ENCODE data around the gene IFT25. TPM values are rescaled to one million over a fixed set of nuclear protein-coding genes. Genes with fewer than 3 reads are reported as not detected.

Gene IFT25
- total and polyA plus RNA-seq, 2 of the 13 experiments (the other 11 are each of a cell fraction or from before 2014, with no cell fraction given), result 19.7 to 48.0 TPM

DNA sequence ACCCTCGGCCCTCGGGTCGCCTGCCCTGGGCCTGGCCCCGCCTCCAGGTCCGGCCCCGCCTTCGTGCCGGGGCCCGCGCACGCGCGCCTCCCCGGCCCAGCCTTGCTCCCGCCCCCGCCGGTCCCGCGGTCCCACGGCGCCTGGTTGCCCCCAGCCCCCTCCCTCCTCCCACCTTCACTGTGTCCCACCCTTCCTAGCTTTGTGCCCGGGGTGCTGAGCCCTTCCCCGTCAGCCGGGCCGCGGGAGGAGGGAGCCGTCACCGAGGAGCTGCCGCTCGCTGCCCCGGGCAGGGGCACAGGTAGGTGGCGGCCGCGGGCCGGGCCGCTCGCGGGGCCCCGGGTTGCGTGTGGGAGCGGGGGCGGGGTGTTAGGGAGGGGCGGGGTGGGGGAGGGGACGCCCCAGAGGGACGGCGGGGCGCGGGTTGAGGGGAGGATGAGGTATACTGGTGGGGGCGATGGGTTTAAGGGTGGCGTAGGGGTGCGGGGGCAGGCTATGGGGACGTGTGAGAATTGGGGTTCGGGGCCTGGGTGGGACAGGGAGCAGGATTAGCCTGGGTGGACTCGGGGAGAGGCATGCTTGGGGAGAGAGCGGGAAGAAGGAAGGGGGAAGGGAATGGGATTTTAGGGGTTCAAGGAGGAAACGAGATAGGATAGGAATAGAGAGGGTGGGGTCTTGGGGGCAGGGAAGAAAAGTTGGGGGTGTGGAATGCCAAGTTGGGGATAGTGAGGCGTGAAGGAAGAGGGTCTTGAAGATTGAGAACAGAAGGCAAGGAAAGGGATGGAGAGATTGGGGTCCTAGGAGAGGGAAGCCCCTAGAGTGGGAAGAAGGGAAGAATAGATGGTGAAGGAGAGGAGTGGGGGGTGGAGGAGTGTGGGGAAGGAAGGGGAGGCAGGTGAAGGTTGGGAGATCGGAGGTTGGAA is 1.0 kb upstream of the IFT25 start, which contains the start of gene LRRC42 (continued):
- TF ChIP-seq, protein P1, sequence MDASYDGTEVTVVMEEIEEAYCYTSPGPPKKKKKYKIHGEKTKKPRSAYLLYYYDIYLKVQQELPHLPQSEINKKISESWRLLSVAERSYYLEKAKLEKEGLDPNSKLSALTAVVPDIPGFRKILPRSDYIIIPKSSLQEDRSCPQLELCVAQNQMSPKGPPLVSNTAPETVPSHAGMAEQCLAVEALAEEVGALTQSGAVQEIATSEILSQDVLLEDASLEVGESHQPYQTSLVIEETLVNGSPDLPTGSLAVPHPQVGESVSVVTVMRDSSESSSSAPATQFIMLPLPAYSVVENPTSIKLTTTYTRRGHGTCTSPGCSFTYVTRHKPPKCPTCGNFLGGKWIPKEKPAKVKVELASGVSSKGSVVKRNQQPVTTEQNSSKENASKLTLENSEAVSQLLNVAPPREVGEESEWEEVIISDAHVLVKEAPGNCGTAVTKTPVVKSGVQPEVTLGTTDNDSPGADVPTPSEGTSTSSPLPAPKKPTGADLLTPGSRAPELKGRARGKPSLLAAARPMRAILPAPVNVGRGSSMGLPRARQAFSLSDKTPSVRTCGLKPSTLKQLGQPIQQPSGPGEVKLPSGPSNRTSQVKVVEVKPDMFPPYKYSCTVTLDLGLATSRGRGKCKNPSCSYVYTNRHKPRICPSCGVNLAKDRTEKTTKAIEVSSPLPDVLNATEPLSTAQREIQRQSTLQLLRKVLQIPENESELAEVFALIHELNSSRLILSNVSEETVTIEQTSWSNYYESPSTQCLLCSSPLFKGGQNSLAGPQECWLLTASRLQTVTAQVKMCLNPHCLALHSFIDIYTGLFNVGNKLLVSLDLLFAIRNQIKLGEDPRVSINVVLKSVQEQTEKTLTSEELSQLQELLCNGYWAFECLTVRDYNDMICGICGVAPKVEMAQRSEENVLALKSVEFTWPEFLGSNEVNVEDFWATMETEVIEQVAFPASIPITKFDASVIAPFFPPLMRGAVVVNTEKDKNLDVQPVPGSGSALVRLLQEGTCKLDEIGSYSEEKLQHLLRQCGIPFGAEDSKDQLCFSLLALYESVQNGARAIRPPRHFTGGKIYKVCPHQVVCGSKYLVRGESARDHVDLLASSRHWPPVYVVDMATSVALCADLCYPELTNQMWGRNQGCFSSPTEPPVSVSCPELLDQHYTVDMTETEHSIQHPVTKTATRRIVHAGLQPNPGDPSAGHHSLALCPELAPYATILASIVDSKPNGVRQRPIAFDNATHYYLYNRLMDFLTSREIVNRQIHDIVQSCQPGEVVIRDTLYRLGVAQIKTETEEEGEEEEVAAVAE (CRISPR knock-in tag; IDR thresholded peaks at IDR 0.05; ENCODE audit: borderline replicate concordance), result no peak
- TF ChIP-seq SP140L (CRISPR knock-in tag; IDR thresholded peaks at IDR 0.05; ENCODE audit: borderline replicate concordance) (no peak), SP4 (CRISPR knock-in tag; IDR thresholded peaks at IDR 0.05) (peak; percentile 24; the same call in 1 of the 2 replicates), FOXA3 (CRISPR knock-in tag; IDR thresholded peaks at IDR 0.05) (no peak), HOXA5 (CRISPR knock-in tag; IDR thresholded peaks at IDR 0.05) (no peak), ZNF816 (CRISPR knock-in tag; IDR thresholded peaks at IDR 0.05; ENCODE audit: borderline replicate concordance) (no peak), PCBP2 (optimal IDR thresholded peaks at IDR 0.05; ENCODE audit: low read depth, low read length, poor library complexity, severe bottlenecking) (peak; percentile 76), HCFC1 (IDR thresholded peaks at IDR 0.05; ENCODE audit: low read depth, low read length) (no peak), SP5 (CRISPR knock-in tag; IDR thresholded peaks at IDR 0.05; ENCODE audit: borderline replicate concordance, low read depth) (no peak), ZNF530 (CRISPR knock-in tag; IDR thresholded peaks at IDR 0.05; ENCODE audit: low read depth) (no peak), BORCS8-MEF2B (CRISPR knock-in tag; IDR thresholded peaks at IDR 0.05) (no peak), ATF1 (CRISPR knock-in tag; IDR thresholded peaks at IDR 0.05) (no peak), ZNF775 (CRISPR knock-in tag; IDR thresholded peaks at IDR 0.05; ENCODE audit: borderline replicate concordance) (no peak), SIN3B (IDR thresholded peaks at IDR 0.05; ENCODE audit: low read length) (no peak), POGZ (CRISPR knock-in tag; IDR thresholded peaks at IDR 0.05) (no peak), HOXA3 (CRISPR knock-in tag; IDR thresholded peaks at IDR 0.05) (no peak), MXD4 (CRISPR knock-in tag; IDR thresholded peaks at IDR 0.05) (no peak), TARDBP (CRISPR knock-in tag; IDR thresholded peaks at IDR 0.05) (no peak)
- TF ChIP-seq, protein P2, sequence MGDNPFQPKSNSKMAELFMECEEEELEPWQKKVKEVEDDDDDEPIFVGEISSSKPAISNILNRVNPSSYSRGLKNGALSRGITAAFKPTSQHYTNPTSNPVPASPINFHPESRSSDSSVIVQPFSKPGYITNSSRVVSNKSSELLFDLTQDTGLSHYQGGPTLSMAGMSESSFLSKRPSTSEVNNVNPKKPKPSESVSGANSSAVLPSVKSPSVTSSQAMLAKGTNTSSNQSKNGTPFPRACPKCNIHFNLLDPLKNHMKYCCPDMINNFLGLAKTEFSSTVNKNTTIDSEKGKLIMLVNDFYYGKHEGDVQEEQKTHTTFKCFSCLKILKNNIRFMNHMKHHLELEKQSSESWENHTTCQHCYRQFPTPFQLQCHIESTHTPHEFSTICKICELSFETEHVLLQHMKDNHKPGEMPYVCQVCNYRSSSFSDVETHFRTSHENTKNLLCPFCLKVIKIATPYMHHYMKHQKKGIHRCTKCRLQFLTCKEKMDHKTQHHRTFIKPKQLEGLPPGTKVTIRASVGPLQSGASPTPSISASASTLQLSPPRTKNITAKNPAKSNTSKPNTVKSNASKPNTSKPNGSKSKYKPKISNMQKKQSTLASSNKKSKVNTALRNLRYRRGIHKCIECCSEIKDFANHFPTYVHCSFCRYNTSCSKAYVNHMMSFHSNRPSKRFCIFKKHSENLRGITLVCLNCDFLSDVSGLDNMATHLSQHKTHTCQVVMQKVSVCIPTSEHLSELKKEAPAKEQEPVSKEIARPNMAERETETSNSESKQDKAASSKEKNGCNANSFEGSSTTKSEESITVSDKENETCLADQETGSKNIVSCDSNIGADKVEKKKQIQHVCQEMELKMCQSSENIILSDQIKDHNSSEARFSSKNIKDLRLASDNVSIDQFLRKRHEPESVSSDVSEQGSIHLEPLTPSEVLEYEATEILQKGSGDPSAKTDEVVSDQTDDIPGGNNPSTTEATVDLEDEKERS (CRISPR knock-in tag; IDR thresholded peaks at IDR 0.05), result no peak
- TF ChIP-seq, protein P3, sequence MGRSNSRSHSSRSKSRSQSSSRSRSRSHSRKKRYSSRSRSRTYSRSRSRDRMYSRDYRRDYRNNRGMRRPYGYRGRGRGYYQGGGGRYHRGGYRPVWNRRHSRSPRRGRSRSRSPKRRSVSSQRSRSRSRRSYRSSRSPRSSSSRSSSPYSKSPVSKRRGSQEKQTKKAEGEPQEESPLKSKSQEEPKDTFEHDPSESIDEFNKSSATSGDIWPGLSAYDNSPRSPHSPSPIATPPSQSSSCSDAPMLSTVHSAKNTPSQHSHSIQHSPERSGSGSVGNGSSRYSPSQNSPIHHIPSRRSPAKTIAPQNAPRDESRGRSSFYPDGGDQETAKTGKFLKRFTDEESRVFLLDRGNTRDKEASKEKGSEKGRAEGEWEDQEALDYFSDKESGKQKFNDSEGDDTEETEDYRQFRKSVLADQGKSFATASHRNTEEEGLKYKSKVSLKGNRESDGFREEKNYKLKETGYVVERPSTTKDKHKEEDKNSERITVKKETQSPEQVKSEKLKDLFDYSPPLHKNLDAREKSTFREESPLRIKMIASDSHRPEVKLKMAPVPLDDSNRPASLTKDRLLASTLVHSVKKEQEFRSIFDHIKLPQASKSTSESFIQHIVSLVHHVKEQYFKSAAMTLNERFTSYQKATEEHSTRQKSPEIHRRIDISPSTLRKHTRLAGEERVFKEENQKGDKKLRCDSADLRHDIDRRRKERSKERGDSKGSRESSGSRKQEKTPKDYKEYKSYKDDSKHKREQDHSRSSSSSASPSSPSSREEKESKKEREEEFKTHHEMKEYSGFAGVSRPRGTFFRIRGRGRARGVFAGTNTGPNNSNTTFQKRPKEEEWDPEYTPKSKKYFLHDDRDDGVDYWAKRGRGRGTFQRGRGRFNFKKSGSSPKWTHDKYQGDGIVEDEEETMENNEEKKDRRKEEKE (IDR thresholded peaks at IDR 0.05), result no peak

Data from HepG2 (cell line).